Measurements from ENCODE around the gene MYH1. TPM values are rescaled to one million over a fixed set of nuclear protein-coding genes. Genes with fewer than 3 reads are reported as not detected.
"Not testable (repeated sequence)": the region's sequence is repeated elsewhere in the genome, so short reads cannot be mapped to it uniquely, and the experiment has no call there.

Gene MYH1
- total RNA-seq, 1 experiment from 2014 or later, result not detected

- H3K9me3 Mint-ChIP-seq (ENCODE audit: low read depth, unreplicated experiment), result peaks cover 2% of the 10 kb centered on the region
- no TSS peak for BruUV-seq (replicated peaks)
- no peaks in the 10 kb centered on the region for H3K4me1 Mint-ChIP-seq (ENCODE audit: low read depth, unreplicated experiment)
- no peaks in the 10 kb centered on the region for H3K27me3 Mint-ChIP-seq (ENCODE audit: unreplicated experiment)
- TF ChIP-seq, protein P1, sequence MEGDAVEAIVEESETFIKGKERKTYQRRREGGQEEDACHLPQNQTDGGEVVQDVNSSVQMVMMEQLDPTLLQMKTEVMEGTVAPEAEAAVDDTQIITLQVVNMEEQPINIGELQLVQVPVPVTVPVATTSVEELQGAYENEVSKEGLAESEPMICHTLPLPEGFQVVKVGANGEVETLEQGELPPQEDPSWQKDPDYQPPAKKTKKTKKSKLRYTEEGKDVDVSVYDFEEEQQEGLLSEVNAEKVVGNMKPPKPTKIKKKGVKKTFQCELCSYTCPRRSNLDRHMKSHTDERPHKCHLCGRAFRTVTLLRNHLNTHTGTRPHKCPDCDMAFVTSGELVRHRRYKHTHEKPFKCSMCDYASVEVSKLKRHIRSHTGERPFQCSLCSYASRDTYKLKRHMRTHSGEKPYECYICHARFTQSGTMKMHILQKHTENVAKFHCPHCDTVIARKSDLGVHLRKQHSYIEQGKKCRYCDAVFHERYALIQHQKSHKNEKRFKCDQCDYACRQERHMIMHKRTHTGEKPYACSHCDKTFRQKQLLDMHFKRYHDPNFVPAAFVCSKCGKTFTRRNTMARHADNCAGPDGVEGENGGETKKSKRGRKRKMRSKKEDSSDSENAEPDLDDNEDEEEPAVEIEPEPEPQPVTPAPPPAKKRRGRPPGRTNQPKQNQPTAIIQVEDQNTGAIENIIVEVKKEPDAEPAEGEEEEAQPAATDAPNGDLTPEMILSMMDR (IDR thresholded peaks at IDR 0.05; ENCODE audit: unreplicated experiment), result no peak
- intact Hi-C loops (cut with micrococcal nuclease; ENCODE audit: unreplicated experiment), result no loop called here
- CTCF ChIA-PET, result interaction anchor here (0.5 to 0.7 kb wide), 2 partner anchors 55 to 1661 kb away, joined by 4 to 7 read pairs; no protein-coding TSS in a partner anchor
- H3K36me3 Mint-ChIP-seq (ENCODE audit: insufficient read depth, unreplicated experiment), result no peaks in the 10 kb centered on the region
- no peak overlapping the region for H3K27ac Mint-ChIP-seq (ENCODE audit: unreplicated experiment)
- DNase-seq, result no peak
- H3K4me3 Mint-ChIP-seq (ENCODE audit: low read depth, unreplicated experiment), result no peak overlapping the region
Measured at GRCh38 chr17:10556301-10557005, 38.1 kb upstream of the MYH1 start.

DNA sequence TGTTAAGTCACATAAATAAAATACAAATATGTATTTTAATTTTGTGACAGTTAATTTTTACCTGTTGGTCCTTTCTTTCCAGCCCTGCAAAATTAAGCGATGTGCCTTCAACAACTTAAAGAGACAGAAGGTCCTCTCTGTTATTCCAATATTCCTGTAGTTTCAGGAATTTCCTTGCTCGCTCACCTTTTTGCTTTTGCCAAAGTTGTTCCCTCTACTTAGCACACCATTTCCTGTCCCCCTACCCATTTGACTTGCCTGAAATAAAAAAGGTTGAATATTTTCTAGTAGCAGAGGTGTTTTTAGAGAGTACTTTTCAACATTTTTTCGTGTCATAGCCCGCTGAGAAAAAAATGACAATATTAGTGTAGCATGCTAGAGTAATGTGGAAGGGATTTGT lies 31.7 kb upstream of the MYH1 start:
- no peaks in the 10 kb centered on the region for H3K36me3 Mint-ChIP-seq (ENCODE audit: insufficient read depth, unreplicated experiment)
- H3K4me3 Mint-ChIP-seq (ENCODE audit: low read depth, unreplicated experiment), result no peak overlapping the region
- CTCF ChIA-PET, result no interaction called here
- peaks cover 2% of the 10 kb centered on the region for H3K9me3 Mint-ChIP-seq (ENCODE audit: low read depth, unreplicated experiment)
- TF ChIP-seq, protein P1 (IDR thresholded peaks at IDR 0.05; ENCODE audit: unreplicated experiment), result no peak
- intact Hi-C loops (cut with micrococcal nuclease; ENCODE audit: unreplicated experiment), result no loop called here
- no peaks in the 10 kb centered on the region for H3K27me3 Mint-ChIP-seq (ENCODE audit: unreplicated experiment)
- no peaks in the 10 kb centered on the region for H3K4me1 Mint-ChIP-seq (ENCODE audit: low read depth, unreplicated experiment)
- no peak for DNase-seq
- H3K27ac Mint-ChIP-seq (ENCODE audit: unreplicated experiment), result no peak overlapping the region
- BruUV-seq (replicated peaks), result no TSS peak

- CTCF ChIA-PET, result no interaction called here
- no TSS peak for BruUV-seq (replicated peaks)
- no peak within 1 kb of the TSS for H3K27ac Mint-ChIP-seq (ENCODE audit: unreplicated experiment)
- H3K36me3 Mint-ChIP-seq (ENCODE audit: insufficient read depth, unreplicated experiment), result no peaks in the 10 kb centered on the region
- peaks cover 2% of the 10 kb centered on the region for H3K9me3 Mint-ChIP-seq (ENCODE audit: low read depth, unreplicated experiment)
- TF ChIP-seq, protein P1 (IDR thresholded peaks at IDR 0.05; ENCODE audit: unreplicated experiment), result no peak
- H3K4me3 Mint-ChIP-seq (ENCODE audit: low read depth, unreplicated experiment), result no peak within 1 kb of the TSS
- intact Hi-C loops (cut with micrococcal nuclease; ENCODE audit: unreplicated experiment), result no loop called here
- DNase-seq, result no peak
- H3K4me1 Mint-ChIP-seq (ENCODE audit: low read depth, unreplicated experiment), result no peaks in the 10 kb centered on the region
- no peaks in the 10 kb centered on the region for H3K27me3 Mint-ChIP-seq (ENCODE audit: unreplicated experiment)
Measured at GRCh38 chr17:10549096-10549842, 30.9 kb upstream of the MYH1 start, which contains the start of gene MYH2. MYH2 (minus strand) TSS chr17:10549658; CDS start chr17:10547920, 1,738 bp downstream.

DNA sequence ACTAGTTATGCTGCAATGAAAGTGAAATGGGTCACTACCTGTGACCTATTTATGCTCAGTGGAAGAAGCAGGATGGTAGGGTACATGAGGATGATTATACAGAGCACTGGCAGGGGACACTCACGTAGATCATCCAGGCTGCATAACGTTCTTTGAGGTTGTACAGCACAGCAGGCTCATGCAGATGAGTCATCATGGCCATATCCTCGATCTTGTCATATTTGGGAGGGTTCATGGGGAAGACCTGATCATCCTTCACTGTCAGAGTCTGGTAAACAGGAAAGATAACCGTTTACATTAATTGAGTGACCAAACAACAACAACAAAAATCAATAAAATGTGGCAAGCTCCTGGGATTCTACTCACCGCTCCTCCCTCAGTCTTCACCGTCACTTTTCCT lies 29.0 kb upstream of the MYH1 start:
- DNase-seq, result no peak
- H3K4me1 Mint-ChIP-seq (ENCODE audit: low read depth, unreplicated experiment), result no peaks in the 10 kb centered on the region
- CTCF ChIA-PET, result no interaction called here
- no peak overlapping the region for H3K27ac Mint-ChIP-seq (ENCODE audit: unreplicated experiment)
- no peak overlapping the region for H3K4me3 Mint-ChIP-seq (ENCODE audit: low read depth, unreplicated experiment)
- intact Hi-C loops (cut with micrococcal nuclease; ENCODE audit: unreplicated experiment), result no loop called here
- H3K27me3 Mint-ChIP-seq (ENCODE audit: unreplicated experiment), result no peaks in the 10 kb centered on the region
- H3K36me3 Mint-ChIP-seq (ENCODE audit: insufficient read depth, unreplicated experiment), result no peaks in the 10 kb centered on the region
- no TSS peak for BruUV-seq (replicated peaks)
- no peaks in the 10 kb centered on the region for H3K9me3 Mint-ChIP-seq (ENCODE audit: low read depth, unreplicated experiment)
- TF ChIP-seq, protein P1 (IDR thresholded peaks at IDR 0.05; ENCODE audit: unreplicated experiment), result no peak

DNA sequence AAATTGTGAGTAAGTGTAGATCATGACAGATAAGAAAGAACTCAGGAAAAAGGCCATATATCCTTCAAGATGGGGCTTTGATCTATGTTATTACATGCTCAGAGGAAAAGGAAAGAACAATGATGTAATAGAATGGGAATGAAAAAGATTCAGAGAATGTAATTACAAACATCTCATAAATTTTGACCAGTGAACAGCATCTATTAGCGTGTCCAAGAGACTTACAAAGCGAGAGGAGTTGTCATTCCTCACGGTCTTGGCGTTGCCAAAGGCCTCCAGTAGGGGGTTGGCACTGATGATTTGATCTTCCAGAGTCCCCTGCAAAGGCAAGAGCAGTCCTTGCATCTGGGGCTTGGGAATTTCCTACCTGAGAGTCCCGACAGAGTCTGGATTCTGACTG lies 25.1 kb upstream of the MYH1 start:
- BruUV-seq (replicated peaks); H3K4me3 Mint-ChIP-seq (ENCODE audit: low read depth, unreplicated experiment); H3K36me3 Mint-ChIP-seq (ENCODE audit: insufficient read depth, unreplicated experiment); H3K27ac Mint-ChIP-seq (ENCODE audit: unreplicated experiment); H3K4me1 Mint-ChIP-seq (ENCODE audit: low read depth, unreplicated experiment); H3K27me3 Mint-ChIP-seq (ENCODE audit: unreplicated experiment); intact Hi-C loops (cut with micrococcal nuclease; ENCODE audit: unreplicated experiment); CTCF ChIA-PET; DNase-seq; H3K9me3 Mint-ChIP-seq (ENCODE audit: low read depth, unreplicated experiment): not testable (repeated sequence)

DNA sequence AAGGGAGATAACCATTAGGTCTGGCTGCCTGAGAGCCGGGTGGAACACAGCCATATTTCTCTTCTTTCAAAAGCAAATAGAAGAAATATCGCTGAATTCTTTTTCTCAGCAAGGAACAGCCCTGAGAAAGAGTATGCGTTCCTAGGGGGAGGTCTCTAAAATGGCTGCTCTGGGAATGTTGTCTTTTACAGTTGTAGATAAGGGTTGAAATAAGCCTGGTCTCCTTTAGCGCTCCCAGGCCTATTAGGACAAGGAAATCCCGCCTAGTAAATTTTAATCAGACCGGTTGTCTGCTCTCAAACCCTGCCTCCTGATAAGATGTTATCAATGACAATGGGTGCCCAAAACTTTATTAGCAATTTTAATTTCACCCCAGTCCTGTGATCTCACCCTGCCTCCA lies 22.8 kb upstream of the MYH1 start:
- DNase-seq; CTCF ChIA-PET; BruUV-seq (replicated peaks); H3K4me3 Mint-ChIP-seq (ENCODE audit: low read depth, unreplicated experiment); H3K27me3 Mint-ChIP-seq (ENCODE audit: unreplicated experiment); intact Hi-C loops (cut with micrococcal nuclease; ENCODE audit: unreplicated experiment); H3K27ac Mint-ChIP-seq (ENCODE audit: unreplicated experiment); H3K36me3 Mint-ChIP-seq (ENCODE audit: insufficient read depth, unreplicated experiment); H3K4me1 Mint-ChIP-seq (ENCODE audit: low read depth, unreplicated experiment); H3K9me3 Mint-ChIP-seq (ENCODE audit: low read depth, unreplicated experiment): not testable (repeated sequence)

Measured in Calu3 (cell line).